NCI-H2107 (cell line): ENCODE data around the gene PPP1R12B.
"Not testable (repeated sequence)": the region's sequence is repeated elsewhere in the genome, so short reads cannot be mapped to it uniquely, and the experiment has no call there.

Experiments used
- DNase-seq: peaks from one replicate; lab custom pipeline; 2025; lab: John Stamatoyannopoulos, UW

The PPP1R12B gene

GRCh38 chr1:202488178-202488649 lies 139.7 kb downstream of the PPP1R12B start:
- DNase-seq = not testable (repeated sequence)

DNA sequence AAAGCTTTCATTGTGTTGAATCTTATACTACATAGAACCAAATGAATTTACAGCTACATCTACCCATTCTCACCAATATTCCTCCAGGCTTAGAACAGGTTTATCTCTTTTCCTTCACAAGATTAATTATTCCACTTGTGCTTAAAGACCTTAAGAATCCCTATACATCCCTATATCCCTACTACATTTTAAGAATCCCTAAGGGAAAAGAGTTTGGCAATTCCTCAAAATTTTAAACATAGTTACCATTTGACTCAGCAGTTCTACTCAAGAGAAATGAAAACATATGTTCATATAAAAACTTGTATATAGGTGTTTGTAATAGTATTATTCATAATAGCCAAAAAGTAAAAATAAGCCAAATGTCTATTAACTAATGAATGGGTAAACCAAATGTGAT lies 140.6 kb downstream of the PPP1R12B start:
- not testable (repeated sequence) for DNase-seq

- not testable (repeated sequence) for DNase-seq
These were observed 144.6 kb downstream of the PPP1R12B start for GRCh38 chr1:202493112-202493511.

GRCh38 chr1:202498542-202498941 lies 150.0 kb downstream of the PPP1R12B start:
- DNase-seq = no peak

- DNase-seq = not testable (repeated sequence)
These were observed 151.5 kb downstream of the PPP1R12B start for GRCh38 chr1:202499997-202500396.

DNA sequence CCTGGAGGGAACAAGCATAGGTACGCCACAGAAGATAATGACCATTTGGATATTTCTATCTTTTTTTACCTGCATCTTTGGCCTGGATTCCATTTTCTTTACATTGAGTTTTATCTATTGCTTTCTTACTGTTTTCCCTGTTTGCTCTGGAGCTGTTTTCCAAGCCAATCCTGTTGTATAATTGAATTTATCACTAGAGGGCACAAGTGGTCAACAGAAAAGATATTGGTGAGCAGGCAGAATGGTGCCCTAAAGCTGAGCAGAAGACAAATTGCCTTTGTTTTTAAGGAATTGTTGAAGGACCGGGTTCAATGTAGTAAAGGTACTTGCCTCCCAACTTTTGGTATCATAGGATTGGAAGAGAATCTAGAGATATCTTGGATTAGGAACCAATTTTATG lies 152.8 kb downstream of the PPP1R12B start:
- DNase-seq = no peak

GRCh38 chr1:202505356-202505755 lies 156.9 kb downstream of the PPP1R12B start:
- DNase-seq = no peak

DNA sequence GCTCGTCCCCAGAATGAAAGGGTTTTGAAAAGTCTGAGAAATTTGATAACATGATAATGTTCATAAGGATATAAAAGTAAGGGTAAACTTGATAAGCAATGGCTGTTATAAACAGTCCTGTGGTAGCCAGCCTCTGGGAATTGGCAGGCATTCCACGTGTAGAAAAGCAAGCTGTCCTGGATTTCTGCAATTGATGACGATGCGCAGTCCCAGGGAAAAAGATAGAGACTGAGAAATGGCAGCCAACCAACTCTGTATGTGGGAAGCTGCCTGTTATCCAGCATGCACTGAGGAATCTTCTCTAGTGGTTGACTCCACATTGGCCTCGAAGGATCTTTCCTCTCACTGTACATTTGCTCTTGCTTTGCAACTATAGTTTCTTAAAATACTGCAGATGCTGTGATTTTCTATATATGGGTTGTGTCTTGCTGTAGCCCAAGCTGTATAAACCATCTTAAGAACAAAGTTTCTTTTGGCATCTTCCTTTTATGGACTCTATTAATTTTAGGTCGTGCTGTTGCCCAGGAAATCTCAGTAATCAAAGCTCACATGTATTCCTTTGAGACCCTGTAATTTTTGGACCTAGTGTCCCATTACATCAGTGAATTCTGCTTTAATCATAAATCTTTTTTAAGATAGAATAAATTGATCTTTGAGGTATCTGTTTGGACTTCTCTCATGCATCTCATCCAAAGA lies 157.5 kb downstream of the PPP1R12B start:
- DNase-seq = not testable (repeated sequence)

DNA sequence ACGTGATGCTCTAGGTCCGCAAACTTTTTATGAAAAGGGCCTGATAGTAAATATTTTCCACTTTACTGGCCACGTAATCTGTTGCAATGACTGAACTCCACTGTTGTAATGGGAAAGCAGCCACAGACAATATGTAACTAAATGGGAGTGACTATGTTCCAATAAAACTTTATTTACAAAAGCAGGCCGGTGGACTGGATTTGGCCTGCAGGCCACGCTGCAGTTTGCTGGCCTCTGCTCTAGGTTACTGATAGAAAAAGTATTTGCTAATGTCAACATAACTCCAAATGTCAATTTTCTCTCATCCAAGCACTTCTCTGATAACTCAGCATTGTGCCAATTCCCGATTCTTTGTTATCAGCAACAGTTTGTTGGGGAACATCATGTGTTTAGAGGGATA lies 160.4 kb downstream of the PPP1R12B start:
- DNase-seq = not testable (repeated sequence)

DNA sequence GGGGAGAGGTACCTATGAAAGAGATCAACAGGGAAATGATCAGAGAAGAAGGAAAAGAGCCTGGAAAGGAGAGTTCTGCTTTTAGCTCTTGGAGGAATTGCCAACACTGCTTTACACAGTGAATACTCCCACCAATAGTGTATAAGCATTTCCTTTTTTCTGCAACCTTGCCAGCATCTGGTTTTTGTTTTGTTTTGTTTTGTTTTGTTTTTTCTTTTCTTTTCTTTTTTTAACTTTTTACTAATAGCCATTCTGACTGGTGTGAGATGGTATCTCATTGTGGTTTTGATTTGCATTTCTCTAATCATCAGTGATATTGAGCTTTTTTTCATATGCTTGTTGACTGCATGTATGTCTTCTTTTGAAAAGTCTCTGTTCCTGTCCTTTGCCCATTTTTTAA lies 165.4 kb downstream of the PPP1R12B start:
- not testable (repeated sequence) for DNase-seq

DNA sequence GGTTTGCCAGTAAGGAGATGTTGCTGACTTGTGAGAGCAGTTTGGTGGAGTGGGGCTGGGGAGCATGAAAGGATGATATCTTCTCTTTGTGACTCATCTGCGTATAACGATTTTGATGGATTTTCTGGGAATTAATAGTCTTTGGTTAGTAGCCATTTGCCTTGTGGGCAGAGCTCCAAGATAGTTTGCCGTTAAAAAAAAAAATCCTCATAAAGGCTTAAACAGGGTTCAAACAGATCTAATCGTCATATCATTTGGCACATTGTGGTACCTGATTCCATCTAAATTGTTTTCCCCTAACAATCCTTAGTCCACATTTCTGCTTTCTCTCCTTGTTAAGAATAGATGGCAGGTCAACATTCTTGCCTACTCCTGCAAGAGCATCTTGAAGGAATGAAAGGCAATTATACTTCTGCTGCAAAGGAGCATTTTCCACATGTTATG lies 168.0 kb downstream of the PPP1R12B start:
- no peak for DNase-seq

DNA sequence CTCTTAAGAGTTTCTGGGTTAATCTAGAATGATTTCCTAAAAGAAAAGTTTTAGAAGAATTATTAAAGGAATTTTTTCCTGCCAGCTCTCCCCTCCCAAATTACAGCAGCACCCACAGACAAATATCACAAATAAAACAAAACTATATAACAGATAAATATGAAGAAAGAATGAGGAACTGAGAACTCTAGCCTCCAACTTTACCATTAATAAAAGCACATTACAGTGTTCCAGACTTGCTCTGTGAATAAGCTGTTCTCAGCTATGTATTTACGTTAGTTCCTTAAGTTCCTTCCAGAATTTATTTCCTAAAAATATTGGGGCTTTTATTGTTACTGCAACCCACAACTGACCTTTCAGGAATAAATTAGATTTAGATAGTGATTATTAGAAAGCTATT lies 168.6 kb downstream of the PPP1R12B start:
- DNase-seq = not testable (repeated sequence)

GRCh38 chr1:202518180-202518579 lies 169.7 kb downstream of the PPP1R12B start:
- not testable (repeated sequence) for DNase-seq

DNA sequence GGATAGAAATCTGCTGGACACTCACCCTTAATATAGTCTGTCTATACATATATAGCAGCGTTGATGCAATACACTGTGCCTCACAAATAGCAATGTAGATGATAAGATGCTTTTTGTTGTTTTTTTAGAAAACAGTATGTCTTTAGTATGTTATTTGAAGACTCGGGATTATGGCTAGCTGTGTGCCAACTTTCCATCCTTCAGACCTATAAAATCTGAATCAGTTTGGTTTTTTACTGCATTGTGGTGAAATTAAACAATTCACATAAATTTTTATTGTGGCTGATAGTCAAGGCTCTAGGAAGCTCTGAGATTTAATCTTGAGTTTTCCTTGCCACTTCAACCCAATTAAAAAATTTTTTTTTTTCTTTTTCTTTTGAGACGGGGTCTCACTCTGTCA lies 170.4 kb downstream of the PPP1R12B start:
- not testable (repeated sequence) for DNase-seq

DNA sequence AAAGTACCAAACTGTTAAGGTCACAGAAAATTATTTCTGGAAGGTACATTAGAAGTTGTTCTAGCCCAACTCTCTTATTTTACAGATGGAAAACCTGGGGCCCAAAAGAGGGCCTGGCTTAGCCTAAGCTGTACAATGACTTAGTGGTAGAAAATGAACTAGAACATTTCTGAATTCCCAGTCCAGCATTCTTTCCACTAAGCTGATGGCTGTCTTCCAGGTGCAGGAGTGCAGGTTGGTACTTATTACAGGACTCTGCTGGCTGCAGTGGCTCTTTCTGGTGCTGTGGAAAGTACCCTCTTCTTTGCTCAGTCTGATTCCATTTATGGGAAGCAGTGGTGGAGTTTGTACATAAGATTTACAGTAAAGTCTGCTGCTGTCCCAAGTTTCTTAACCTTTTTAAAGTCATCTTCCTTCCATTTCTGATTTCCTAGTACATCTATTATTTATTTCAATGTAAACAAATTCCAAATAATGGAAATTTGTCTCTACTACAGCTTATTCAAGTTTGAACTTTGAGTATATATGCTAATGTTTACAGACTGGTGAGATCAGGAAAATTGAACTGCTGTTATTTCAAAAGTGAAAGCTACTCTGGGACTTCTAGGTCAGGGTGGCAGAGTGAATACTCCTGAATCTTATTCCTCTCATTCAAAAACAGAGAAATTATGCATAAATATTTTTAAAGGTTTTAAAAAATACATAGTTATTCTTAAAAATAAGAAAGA lies 171.8 kb downstream of the PPP1R12B start:
- not testable (repeated sequence) for DNase-seq

DNA sequence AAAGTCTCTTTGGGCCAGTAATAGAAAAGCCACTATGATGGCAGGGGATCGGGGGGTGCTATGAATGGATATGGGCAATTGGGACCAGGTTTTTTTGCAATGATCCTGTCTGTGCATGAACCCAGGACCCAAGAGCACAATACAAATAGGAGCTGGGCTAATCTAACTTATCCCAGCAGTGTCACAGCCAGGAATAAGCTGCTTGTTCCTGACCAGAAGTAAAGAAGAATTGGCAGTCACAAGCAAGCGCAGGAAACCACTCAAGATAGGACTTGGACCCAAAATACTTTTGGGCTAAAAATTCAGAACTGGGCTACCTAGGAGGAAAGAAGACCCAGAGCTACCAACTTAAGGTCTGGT lies 172.3 kb downstream of the PPP1R12B start:
- not testable (repeated sequence) for DNase-seq

GRCh38 chr1:202521484-202521883 lies 173.0 kb downstream of the PPP1R12B start:
- not testable (repeated sequence) for DNase-seq

DNA sequence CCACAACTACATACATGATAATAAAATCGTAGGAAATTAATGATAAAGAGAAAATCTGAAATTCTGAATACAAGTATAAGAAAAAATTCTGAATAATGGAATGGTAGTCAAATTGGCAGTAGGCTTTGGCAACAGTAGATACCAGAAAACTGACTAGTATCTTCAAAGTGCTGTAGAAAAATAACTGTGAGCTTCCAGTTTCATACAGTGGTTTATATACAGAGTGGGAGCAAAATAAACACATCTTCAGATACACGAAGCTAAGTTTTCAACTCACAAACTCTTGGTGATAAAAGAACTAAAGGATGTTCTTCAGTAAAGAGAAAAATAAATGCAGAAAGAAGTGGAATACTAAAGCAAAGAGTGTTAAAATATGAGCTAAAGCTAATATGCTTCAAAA lies 173.4 kb downstream of the PPP1R12B start:
- no peak for DNase-seq

DNA sequence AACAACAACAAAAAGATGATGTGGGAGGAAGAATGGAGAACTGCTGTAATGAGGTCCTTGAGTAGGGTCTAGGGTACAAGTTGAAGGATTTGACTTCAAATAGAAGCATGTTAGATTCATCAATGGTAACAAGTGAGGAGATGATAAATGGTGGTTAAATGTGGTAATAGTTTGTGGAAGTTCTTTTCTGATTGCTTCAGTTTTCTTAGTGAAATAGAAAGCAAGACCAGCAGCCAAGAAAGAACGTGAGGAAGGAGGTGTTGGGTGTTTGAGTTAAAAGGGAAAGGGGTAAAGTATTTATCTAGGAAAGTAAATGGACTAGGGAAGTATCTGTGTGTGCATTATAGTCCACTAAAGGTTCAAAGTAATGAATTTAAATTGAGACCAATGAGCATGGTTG lies 177.6 kb downstream of the PPP1R12B start:
- DNase-seq = not testable (repeated sequence)

DNA sequence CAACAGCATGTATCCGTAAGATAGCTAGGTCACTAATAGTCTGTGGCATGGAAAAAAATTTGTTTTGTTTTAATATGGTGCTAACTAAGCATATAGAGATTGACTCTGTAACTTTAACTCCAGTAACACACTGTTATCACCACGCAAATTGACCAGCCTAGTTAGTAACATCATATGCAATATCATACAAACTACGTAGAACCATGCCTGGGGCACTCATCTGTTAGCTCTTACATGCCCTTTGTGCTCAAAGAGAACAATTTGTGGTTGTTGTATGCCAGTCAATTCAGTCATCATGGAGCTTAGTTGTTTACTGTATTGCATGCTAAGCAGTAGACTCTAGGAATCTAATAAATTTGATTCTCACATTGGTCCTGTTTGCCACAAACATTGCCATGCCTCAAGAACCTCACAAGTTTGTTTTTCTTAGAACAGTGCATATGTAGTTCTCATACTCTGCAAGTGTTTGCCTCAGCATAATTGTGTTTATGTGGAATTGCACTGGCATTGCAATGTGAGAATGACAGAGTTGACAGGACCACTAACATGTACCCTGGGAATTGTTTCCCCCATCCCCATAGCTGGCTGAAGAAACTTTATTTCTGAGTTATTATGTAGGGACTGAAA lies 179.7 kb downstream of the PPP1R12B start:
- DNase-seq = not testable (repeated sequence)

GRCh38 chr1:202530686-202531085 lies 182.2 kb downstream of the PPP1R12B start:
- not testable (repeated sequence) for DNase-seq

- DNase-seq = no peak
These were observed 182.9 kb downstream of the PPP1R12B start for GRCh38 chr1:202531472-202531811.
